GM21381 (cell line): ENCODE data around the gene HPGDS.
"Not testable (repeated sequence)": the region's sequence is repeated elsewhere in the genome, so short reads cannot be mapped to it uniquely, and the experiment has no call there.

ENCODE experiments used
- ATAC-seq: cut with Tn5 transposase; IDR thresholded peaks from one replicate; pipeline ENCODE4 v1.9.1; 2021; ENCODE audit warnings: mild to moderate bottlenecking, moderate library complexity; ENCODE audit not compliant: unreplicated experiment

Gene HPGDS

DNA sequence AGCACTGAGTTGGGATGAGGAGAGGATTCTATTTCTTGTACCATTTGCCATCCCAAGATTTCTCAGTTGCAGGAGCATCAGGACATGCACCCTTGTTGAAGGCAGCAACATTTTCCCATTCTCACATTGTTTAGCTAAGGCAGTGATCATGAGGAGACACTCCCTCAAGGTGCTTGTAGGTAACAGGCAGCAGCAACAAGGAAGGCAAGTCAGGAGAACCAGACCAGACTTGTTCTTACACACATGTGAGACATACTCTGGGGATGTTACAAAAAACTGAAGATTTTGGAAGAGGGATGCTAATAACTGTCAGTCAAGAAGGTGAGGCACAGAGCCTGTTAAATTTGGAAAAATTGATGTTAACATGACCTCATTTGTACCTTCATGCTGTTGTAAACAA lies 15.5 kb upstream of the HPGDS start:
- no peak for ATAC-seq

DNA sequence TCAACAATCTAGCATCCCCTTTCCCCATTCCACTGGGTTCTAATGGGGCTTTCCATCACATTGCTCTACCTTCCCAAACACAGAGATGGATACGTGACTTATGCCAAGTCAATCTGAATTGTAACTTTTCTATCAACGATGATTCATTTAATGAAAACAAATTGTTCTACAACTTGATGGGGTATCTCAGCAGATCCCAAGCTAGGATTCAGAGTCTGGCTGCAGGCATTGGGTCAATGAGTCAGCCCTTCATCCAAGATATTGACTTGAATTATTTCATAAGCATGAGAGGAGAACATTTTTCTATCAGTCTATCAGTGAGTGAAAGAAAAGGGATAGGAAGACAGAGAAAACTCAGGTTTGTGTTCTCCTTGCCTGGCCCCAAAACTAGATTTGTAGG lies 15.0 kb upstream of the HPGDS start:
- ATAC-seq = no peak

DNA sequence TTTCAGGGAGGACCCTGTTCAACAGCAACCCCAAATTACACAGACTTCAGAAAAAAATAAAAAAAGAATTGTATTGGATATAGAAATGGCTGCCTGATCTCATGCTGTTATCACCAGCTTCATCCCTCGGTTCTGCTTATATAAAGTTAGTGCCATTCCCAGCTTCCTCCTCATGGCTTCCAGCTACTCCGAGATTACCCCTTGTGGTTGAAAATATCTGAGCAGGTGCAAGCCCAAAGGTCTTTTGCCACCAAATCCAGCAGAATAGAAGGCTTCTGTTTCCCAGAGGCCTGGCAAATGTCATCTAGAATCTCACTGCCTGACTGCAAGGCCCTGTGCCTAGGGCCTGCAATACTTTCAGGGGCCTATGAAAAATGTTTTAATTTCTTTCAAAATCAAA lies 13.8 kb upstream of the HPGDS start:
- no peak for ATAC-seq

DNA sequence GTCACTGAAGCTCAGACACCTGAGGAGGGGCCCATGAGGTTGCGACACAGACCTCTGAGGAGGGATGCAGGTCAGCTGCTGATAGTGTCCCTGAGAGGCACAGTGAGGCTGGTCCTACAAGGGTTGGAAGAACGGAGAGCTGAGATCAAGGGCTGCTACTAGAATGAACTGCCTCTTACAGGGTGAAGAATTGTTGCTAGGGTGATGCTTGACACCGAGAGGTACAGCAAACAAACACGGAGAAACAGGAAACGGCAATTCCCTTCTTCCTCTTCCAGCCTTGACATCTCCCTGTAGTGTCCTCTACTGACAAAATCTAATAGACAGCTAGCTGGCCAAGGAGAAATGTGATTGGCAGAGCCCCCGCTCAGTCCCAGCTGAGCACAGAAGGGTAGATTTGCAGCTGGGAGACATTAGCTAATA lies 11.8 kb upstream of the HPGDS start:
- no peak for ATAC-seq

DNA sequence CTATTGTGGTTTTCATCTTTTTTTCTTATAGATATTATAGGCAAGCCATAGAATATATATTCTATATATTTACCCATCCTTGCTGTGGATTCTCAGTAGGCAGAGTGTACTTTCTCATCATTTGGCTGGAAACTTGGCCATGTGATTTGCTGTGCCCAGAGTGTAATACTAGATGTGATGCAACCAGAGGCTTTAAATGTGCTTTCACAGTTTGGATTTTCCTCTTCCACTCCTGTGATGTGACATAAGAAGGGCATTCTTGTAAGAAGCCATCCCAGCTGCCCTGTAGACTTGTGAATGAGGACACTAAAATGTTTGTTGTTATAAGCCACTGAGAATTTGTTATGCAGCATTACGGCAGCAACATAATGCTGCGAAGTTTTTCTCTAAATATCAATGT lies 10.4 kb upstream of the HPGDS start:
- no peak for ATAC-seq

DNA sequence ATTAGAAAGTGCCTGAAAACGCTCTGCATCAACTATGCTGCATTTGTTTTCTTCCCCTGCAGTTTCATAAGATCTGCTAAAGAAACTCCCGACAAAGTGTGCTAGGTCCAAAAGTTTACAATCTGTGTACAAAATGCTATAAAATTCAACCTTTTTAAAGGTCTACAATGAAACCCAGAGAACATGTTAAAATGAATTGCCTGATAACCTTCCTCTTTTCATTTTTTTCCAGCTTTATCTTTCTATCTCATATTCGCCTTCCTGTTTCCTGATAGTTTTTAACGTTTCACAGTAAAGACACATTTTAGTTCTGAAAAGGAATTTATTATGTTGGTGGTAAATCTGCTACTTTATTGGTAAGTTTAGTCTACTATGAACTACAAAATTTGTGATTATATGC lies 9.5 kb upstream of the HPGDS start:
- ATAC-seq = no peak

DNA sequence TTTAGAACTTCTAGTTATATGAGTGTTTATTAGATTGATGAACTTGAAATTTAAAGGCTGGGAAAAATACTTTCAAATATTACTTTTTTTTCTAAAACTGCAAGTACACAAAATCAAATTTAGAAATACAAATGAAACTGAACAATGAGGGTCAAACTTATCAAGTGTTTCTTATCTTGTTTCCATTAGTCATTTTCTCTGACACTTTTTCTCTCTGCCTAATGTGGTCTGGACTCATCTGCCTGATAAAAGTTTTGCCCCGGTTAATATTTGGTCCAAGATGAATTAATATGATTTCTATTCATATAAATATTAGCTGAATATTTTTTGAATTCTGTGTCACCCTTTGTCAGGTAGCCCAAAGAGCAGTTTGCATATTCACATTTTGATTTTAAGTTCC lies 8.7 kb upstream of the HPGDS start:
- no peak for ATAC-seq

DNA sequence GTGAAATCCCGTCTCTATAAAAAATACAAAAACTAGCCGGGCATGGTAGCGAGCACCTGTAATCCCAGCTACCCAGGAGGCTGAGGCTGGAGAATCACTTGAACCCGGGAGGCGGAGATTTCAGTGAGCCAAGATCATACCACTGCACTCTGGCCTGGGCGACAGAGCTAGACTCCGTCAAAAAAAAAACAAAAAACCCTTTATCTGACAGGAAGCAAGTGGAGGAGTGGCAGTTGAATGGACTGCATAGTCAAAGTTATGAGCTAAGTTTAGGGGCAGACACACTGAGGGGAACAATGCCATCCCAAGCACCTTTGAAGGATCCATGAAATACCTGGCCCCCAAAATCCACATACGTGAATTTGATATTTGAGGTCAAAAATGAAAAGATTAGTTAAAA lies 7.5 kb upstream of the HPGDS start:
- no peak for ATAC-seq

DNA sequence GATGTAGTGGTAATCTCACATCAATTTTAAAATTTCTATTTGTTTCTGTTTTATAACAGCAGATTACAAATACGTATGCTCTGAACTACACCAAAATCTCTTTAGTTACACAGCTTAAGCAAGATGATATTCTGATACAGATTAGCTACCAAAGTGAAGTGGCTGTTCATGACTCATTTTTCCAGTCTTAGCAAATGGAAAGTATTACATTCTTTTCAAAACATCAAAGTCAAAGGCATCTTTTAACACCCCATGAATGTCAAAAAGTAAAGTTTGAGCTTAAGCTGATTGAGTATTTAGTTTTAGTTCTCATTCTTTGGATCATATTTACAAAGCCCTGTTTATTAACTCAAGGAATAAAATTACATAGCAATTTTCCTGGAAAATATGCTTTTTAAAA lies 6.6 kb upstream of the HPGDS start:
- no peak for ATAC-seq

DNA sequence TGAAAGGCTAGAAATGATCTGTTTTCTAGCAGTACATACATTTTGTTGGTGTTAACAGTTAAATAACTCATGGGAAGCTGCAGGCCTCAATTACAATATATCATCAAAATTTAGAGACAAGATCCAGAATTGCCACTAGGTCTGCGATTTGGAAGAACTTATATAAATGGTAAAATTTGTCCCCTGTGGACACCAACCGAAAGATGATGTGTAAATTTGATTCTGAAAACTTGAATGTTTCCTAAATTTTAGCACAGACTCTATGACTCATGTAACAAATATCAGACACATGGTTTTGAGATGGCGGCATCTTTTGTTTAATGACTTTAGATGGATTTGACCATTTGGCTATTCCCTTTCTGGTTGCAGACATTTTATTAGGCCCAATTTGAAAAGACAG lies 6.0 kb upstream of the HPGDS start:
- no peak for ATAC-seq

DNA sequence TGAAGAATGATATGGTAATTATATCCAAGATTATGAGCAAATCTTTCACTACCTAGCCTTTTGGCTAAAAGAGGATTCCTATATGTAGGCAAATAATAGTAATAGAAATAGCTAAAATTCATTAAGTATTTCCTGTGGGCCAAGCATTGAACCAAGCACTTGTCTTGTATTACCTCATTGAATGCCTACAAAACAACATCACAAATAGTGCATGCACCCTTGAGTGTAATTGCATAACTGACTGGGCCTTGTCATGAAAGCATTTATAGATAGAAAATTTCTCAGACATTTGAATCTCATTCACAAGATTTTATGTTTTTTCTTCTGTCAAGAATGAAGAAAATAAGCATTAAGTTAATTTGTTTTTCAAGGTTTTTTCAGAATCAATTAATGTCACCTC lies 3.9 kb upstream of the HPGDS start:
- ATAC-seq = no peak

DNA sequence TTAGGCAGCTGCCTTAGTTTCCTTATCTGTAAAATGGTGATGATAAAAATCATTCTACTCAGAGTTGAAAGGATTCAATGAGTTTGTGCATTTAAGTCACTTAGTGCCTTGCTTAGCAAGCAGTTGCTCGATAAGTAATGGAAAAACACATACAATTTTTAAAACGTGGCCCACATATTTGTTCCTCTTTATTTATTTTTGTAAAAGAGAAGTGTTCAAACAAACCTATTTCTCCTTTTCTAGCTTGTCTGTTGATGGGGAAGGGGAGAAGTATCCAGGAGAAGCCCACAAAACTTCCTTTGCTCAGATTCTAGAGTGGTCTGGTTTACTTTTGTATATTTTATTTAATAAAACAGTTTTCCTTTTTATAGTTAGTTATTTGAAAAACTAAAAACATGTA lies 3.3 kb upstream of the HPGDS start:
- no peak for ATAC-seq

DNA sequence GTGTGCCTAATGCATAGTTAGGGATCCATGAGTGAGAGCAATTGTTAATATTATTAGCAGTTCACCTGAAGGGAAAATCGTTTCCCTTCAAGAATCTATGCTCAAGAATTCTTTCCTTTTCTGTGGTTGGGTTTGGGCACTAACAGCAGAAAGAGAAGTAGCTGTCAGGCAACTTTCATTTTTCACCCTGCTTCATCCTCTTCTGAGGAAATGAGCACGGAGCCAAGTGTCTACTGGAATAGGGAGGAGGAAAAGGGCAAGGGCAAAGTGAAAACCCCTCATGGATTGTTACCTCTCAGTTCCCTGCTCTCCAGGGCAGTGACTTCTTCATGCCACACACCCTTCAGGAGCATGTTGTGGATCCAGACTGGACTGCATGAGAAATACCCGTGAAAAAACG lies 2.6 kb upstream of the HPGDS start:
- no peak for ATAC-seq

DNA sequence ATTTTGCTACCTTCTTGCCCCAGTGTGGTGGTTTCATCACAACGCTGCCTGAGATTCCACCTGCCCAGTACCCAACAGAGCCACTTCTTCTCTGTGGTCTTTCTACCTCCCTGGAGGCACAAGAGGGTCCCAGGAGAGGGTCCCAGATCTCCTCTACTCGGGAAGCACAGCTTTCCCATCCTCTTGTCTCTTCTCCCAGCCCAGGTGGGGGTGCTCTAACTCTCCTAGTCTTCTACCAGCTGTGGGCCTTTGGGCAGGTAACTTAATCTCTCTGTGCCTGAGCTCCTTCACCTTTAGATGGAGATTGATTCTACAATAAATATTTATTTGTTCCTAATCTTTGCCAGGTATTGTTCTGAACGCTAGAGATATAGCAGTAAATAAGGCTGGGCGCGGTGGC lies 1.8 kb upstream of the HPGDS start:
- no peak for ATAC-seq

DNA sequence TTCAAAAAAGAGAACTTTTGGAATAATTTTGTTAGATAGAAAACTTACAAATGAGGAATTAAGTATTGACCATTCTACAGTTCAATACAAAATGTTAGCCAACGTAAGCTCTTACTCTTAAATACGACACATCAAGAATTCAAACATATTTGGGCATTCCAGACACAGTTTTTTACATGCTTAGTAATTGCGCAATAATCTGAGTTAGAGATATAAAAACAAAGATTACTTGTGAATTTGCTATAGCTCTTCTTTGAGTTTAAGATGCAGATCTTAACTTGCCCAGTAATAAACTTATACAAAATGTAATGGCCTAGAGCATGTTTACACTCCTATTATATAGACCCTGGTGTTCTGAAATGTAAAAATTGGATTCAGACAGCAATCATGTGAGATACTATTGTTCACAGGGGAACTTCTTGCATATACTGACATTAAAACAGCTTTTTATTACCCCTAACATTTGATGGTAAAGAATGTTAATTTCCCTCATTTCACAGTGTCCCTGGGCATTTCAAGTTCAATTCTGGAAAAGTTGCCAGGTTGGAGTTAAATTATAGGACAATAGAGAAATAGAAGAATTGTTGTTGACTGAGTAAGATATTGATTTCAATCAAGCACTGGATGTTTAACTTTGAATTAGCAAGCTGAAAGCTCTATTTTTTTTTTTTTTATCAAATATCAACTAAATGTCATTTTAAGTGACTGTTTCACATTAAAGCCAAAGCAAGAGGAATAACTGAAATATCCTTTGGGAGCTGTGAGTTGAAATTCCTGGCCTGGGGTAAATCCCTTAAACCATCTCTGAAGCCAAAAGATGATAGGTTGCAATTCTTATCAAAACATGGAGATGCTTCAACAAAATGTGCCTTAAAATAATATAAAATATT lies 910 bp downstream of the HPGDS start:
- ATAC-seq = no peak

DNA sequence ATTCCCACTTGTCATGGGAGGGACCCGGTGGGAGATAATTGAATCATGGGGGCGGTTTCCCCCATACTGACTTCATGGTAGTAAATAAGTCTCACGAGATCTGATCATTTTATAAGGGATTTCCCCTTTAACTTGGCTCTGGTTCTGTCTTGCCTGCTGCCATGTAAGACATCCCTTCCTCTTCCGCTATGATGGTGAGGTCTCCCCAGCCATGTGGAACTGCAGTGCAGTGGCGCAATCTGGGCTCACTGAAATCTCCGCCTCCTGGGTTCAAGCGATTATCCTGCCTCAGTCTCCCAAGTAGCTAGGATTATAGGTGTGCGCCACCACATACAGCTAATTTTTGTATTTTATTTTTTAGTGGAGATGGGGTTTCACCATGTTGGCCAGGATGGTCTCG lies 2.9 kb downstream of the HPGDS start:
- no peak for ATAC-seq

DNA sequence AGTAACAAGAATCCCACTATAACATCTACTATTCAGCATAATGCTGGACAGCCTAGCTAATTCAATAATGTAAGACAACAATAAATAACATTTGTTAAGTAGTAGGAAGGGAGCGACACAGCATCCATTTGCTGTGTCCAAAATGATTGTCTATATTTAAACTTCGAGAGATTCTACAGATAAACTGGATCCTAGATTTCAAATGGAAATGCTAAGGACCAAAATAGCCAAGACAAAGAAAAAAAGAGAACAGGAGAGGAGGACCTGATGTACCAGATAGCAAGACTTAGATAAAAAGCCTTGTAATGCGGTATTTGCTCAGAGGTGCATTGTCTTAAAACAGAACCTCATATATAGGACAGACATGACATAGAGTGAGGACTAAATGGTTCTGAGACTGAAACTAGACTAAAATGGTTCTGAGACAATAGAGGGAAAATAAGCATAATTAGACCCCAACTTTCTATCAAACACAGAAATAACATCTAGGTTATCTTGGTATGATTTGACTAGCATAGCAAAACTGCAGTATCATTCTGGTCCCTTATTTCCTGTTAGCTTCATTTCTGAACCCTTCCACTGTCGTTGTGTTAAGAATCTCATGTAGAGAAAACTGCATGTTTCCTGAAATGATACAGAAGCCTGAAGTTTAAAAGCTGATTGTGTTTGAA lies 3.8 kb downstream of the HPGDS start:
- ATAC-seq = peak; percentile 48

DNA sequence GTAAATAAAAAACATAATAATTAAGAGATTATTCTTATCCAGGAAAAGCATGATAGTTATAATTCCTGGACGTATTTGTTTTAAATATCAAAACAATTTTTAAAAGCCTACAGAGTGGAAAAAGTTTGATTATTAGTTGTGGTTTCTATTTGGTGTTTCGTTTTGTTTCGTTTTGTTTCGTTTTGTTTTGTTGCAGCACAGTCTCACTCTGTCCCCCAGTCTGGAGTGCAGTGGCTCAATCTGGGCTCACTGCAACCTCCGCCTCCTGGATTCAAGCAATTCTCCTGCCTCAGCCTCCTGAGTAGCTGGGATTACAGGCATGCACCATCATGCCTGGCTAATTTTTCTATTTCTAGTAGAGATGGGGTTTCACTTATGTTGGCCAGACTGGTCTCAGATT lies 5.8 kb downstream of the HPGDS start:
- not testable (repeated sequence) for ATAC-seq

DNA sequence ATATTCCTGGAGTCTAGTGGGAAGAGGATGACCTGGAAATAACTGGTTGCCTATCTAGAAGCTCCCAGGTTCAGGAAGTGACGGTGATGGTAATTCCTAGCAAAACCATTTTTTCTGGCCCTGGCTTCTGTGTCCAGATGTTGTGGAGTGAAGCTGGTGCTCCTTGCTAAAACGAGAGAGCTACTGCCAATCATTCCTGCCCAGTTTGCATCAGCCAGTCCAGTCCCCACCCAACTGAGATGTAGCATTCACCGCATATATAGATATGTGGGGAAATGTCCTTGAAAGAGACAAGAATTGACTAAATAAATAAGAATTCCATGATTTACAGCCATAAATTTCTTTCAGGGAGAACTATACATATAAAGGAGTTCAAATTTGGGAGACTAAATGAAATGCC lies 6.3 kb downstream of the HPGDS start:
- ATAC-seq = no peak

DNA sequence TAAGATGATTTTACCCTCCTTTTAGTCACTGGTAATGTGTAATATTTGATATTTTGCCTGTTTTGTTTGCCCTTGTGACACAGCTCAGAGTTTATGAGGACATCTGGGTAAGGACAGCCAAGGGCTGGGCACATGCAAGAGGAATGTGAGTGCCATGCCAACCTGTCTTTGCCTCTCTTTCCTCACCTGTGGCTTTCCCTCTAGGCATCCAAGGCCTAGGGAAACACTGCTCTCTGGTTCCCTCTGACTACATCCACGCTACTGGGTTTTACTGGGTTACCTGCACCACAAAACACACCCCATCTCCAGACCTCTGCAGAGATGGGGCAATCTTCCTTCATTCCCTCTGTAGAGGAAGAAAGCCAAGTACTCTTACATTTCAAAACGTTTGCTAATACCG lies 7.7 kb downstream of the HPGDS start:
- ATAC-seq = no peak

DNA sequence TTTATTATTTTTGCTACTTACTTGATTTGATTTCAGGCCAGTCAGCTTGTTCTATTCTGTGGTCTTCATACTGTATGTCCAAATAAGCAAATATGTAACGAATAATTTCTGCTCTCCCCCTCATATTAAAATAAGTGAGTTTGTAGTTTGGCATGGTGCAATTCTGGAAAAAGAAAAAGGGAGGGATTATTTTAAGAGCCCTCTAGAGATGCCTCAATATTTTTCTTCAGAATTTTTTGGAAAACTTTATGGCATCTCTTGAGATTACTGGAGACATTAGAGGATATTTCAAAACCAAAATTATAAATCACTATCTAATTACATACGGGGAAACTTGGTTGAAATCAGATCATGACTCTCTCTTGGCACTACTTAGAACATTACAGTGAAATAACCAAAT lies 8.2 kb downstream of the HPGDS start:
- ATAC-seq = no peak

DNA sequence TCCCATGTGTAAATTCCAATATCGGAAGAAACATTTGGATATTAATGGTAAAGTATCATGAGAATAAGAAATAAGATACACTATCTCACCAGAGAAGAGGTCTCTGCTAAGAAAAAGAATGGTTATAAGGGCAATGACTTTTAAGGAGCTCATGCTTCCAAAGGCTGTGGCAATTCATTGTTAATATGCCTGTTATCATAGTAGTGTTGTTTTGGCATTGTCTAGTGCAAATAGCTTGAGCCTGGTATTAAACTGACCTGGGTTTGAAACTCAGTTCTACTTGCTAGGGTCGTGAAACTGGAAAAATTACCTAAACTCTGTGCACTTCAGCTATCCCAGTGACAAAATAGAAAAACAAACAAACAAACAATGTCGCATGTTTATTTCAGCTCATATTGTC lies 8.8 kb downstream of the HPGDS start:
- no peak for ATAC-seq
